H9 (cell line): ENCODE data around the gene MX2. TPM values are rescaled to one million over a fixed set of nuclear protein-coding genes. Genes with fewer than 3 reads are reported as not detected.

Source experiments
- DNase-seq: peaks from one replicate; pipeline ENCODE4 v3.0.0-alpha.2; 2017
- H2AFZ ChIP-seq: one replicate; pipeline ENCODE4 v1.6.1; 2013; ENCODE audit warnings: mild to moderate bottlenecking, low read length, control low read depth, moderate library complexity
- H2AK5ac ChIP-seq: 2 replicates; pipeline ENCODE4 v1.6.1; 2013; ENCODE audit warnings: low read length, control low read depth, mixed read lengths; ENCODE audit not compliant: insufficient read length
- H2BK120ac ChIP-seq: one replicate; pipeline ENCODE4 v1.6.1; 2013; ENCODE audit warnings: low read depth, mild to moderate bottlenecking, low read length, control low read depth, inconsistent platforms; ENCODE audit not compliant: poor library complexity, severe bottlenecking
- H2BK12ac ChIP-seq: 2 replicates; pipeline ENCODE4 v1.6.1; 2013; ENCODE audit warnings: low read length, control low read depth, mixed read lengths, low read depth; ENCODE audit not compliant: insufficient read length
- H2BK15ac ChIP-seq: 2 replicates; pipeline ENCODE4 v1.6.1; 2013; ENCODE audit warnings: low read depth, low read length, control low read depth
- H2BK20ac ChIP-seq: one replicate; pipeline ENCODE4 v1.6.1; 2013; ENCODE audit warnings: low read depth, mild to moderate bottlenecking, low read length, control low read depth, inconsistent platforms; ENCODE audit not compliant: poor library complexity, severe bottlenecking
- H2BK5ac ChIP-seq: 2 replicates; pipeline ENCODE4 v1.6.1; 2013; ENCODE audit warnings: low read length, control low read depth, mixed read lengths; ENCODE audit not compliant: insufficient read length
- H3K14ac ChIP-seq: 2 replicates; pipeline ENCODE4 v1.6.1; 2013; ENCODE audit warnings: low read length, control low read depth; ENCODE audit not compliant: insufficient read depth
- H3K18ac ChIP-seq: 2 replicates; pipeline ENCODE4 v1.6.1; 2013; ENCODE audit warnings: low read depth, mild to moderate bottlenecking, mixed read lengths, low read length, control low read depth; ENCODE audit not compliant: insufficient read length
- H3K23ac ChIP-seq: 2 replicates; pipeline ENCODE4 v1.6.1; 2013; ENCODE audit warnings: low read length, control low read depth, mixed read lengths, low read depth; ENCODE audit not compliant: insufficient read length
- H3K23me2 ChIP-seq: 2 replicates; pipeline ENCODE4 v1.6.1; 2013; ENCODE audit warnings: low read depth, mild to moderate bottlenecking, mixed read lengths, low read length, control low read depth; ENCODE audit not compliant: insufficient read length, poor library complexity, severe bottlenecking
- H3K27ac ChIP-seq: 2 replicates; pipeline ENCODE4 v1.5.1; 2013; ENCODE audit warnings: low read length, control low read depth, mixed read lengths, low read depth; ENCODE audit not compliant: insufficient read length
- H3K27me3 ChIP-seq: 2 replicates; pipeline ENCODE4 v1.6.1; 2013; ENCODE audit warnings: low read length, control low read depth, inconsistent platforms; ENCODE audit not compliant: insufficient read depth
- H3K4ac ChIP-seq: 2 replicates; pipeline ENCODE4 v1.6.1; 2013; ENCODE audit warnings: low read depth, mild to moderate bottlenecking, control low read depth, inconsistent platforms, low read length, moderate library complexity
- H3K4me1 ChIP-seq: 2 replicates; pipeline ENCODE4 v1.6.1; 2013; ENCODE audit warnings: low read length, control low read depth, inconsistent platforms; ENCODE audit not compliant: insufficient read depth
- H3K4me2 ChIP-seq: 2 replicates; pipeline ENCODE4 v1.6.1; 2013; ENCODE audit warnings: low read length, control low read depth, mixed read lengths; ENCODE audit not compliant: insufficient read length, insufficient read depth
- H3K56ac ChIP-seq: 2 replicates; pipeline ENCODE4 v1.6.1; 2013; ENCODE audit warnings: low read depth, mild to moderate bottlenecking, mixed read lengths, low read length, control low read depth; ENCODE audit not compliant: insufficient read length
- H3K79me1 ChIP-seq: 2 replicates; pipeline ENCODE4 v1.6.1; 2013; ENCODE audit warnings: low read depth, mild to moderate bottlenecking, moderate library complexity, low read length, control low read depth, inconsistent platforms; ENCODE audit not compliant: insufficient read depth, poor library complexity, severe bottlenecking
- H3K79me2 ChIP-seq: 2 replicates; pipeline ENCODE4 v1.6.1; 2013; ENCODE audit warnings: low read length, control low read depth, inconsistent platforms; ENCODE audit not compliant: insufficient read depth
- H3K9ac ChIP-seq: 2 replicates; pipeline ENCODE4 v1.6.1; 2013; ENCODE audit warnings: low read length, control low read depth, mixed read lengths; ENCODE audit not compliant: insufficient read length; ENCODE audit errors: extremely low read depth
- H3K9me3 ChIP-seq: one replicate; pipeline ENCODE4 v1.6.1; 2013; ENCODE audit warnings: low read depth, low read length, inconsistent platforms; ENCODE audit not compliant: control insufficient read depth
- H3T11ph ChIP-seq: one replicate; pipeline ENCODE4 v1.6.1; 2013; ENCODE audit warnings: mild to moderate bottlenecking, low read length, control low read depth, inconsistent platforms
- H4K20me1 ChIP-seq: one replicate; pipeline ENCODE4 v1.6.1; 2013; ENCODE audit not compliant: control insufficient read depth, insufficient read length, insufficient read depth
- H4K5ac ChIP-seq: 2 replicates; pipeline ENCODE4 v1.6.1; 2013; ENCODE audit warnings: low read depth, mild to moderate bottlenecking, mixed read lengths, low read length, control low read depth; ENCODE audit not compliant: insufficient read length
- H4K8ac ChIP-seq: replicated peaks from 2 replicates; pipeline ENCODE4 v1.6.1; 2013; ENCODE audit warnings: low read length, control low read depth, mixed read lengths, low read depth; ENCODE audit not compliant: insufficient read length
- H4K91ac ChIP-seq: 2 replicates; pipeline ENCODE4 v1.6.1; 2013; ENCODE audit warnings: low read depth, mild to moderate bottlenecking, moderate library complexity, mixed read lengths, low read length, control low read depth; ENCODE audit not compliant: insufficient read length
- H3K27ac Mint-ChIP-seq, 3 experiments: 2 replicates in 2 of 3; 3 replicates in 1 of 3; pipeline ENCODE4 v1.8.0; 2020 to 2021; ENCODE audit warnings: mixed read lengths in 3 of 3, mild to moderate bottlenecking in 1 of 3, moderate library complexity in 1 of 3
- H3K27me3 Mint-ChIP-seq: 2 replicates; pipeline ENCODE4 v1.8.0; 2021; ENCODE audit warnings: low read depth, mild to moderate bottlenecking, moderate library complexity, mixed read lengths
- H3K36me3 Mint-ChIP-seq, 3 experiments: 2 replicates in 2 of 3; 3 replicates in 1 of 3; pipeline ENCODE4 v1.8.0; 2020 to 2021; ENCODE audit warnings: low read depth in 3 of 3, mixed read lengths in 3 of 3; ENCODE audit not compliant: insufficient read depth in 1 of 3
- H3K4me1 Mint-ChIP-seq, 2 experiments: 2 replicates each; pipeline ENCODE4 v1.8.0; 2020; ENCODE audit warnings: mixed read lengths in 2 of 2
- H3K4me3 Mint-ChIP-seq, 2 experiments: 2 replicates in 1 of 2; 3 replicates in 1 of 2; pipeline ENCODE4 v1.8.0; 2020 to 2021; ENCODE audit warnings: mild to moderate bottlenecking in 2 of 2, mixed read lengths in 2 of 2, moderate library complexity in 1 of 2
- H3K9me3 Mint-ChIP-seq, 2 experiments: 2 replicates in 1 of 2; 3 replicates in 1 of 2; pipeline ENCODE4 v1.8.0; 2020; ENCODE audit warnings: mild to moderate bottlenecking in 2 of 2, mixed read lengths in 2 of 2, moderate library complexity in 1 of 2
- WGBS: extraction: QIAGEN DNeasy Blood & Tissue Kit; methylation state at CpG from one replicate; pipeline ENCODE4 v1.1.7; 2013; ENCODE audit warnings: missing lambda C conversion rate, low lambda C conversion rate, mixed read lengths; ENCODE audit not compliant: insufficient read length; ENCODE audit errors: extremely low coverage; 5-methylcytosine and 5-hydroxymethylcytosine counted together
- total RNA-seq: library from RNA; stranded (reverse); gene quantifications from 2 replicates; pipeline ENCODE4 v1.2.1, GENCODE V29; 2021
- TF ChIP-seq, protein P1 (sequence below): fragments of 200-600 bp; sonication (generic); conservative IDR thresholded peaks from 3 replicates; pipeline ENCODE4 v1.8.0; 2021; ENCODE audit warnings: antibody characterized with exemption, mild to moderate bottlenecking

MX2 gene
- total RNA-seq, 1 experiment from 2014 or later, result 1.8 TPM

GRCh38 chr21:41445465-41445862, 83.6 kb downstream of the MX2 start:
- no peak overlapping the region for H3K4me3 Mint-ChIP-seq
- Histone ChIP-seq H2AK5ac (no peak overlapping the region), H3K4ac (no peak overlapping the region), H3K79me1 (no peaks in the 10 kb centered on the region), H4K20me1 (no peaks in the 10 kb centered on the region), H2BK15ac (no peak overlapping the region), H3T11ph (no peak overlapping the region), H3K79me2 (no peaks in the 10 kb centered on the region), H2BK20ac (no peak overlapping the region), H3K9me3 (no peaks in the 10 kb centered on the region), H4K8ac (no peak overlapping the region), H3K27ac (no peak overlapping the region), H4K91ac (no peak overlapping the region), H3K9ac (no peak overlapping the region), H4K5ac (no peak overlapping the region), H3K56ac (no peak overlapping the region), H3K4me1 (no peaks in the 10 kb centered on the region), H3K23me2 (no peaks in the 10 kb centered on the region), H3K27me3 (no peaks in the 10 kb centered on the region), H3K14ac (no peak overlapping the region; the same call in 1 of the 2 replicates), H3K23ac (no peak overlapping the region), H2BK12ac (no peak overlapping the region), H3K4me2 (no peak overlapping the region), H3K18ac (no peak overlapping the region), H2BK120ac (no peak overlapping the region), H2BK5ac (no peak overlapping the region), H2AFZ (no peak overlapping the region)
- no CpG with 5 or more reads among the region's 7 CpGs for WGBS
- TF ChIP-seq, protein P1, sequence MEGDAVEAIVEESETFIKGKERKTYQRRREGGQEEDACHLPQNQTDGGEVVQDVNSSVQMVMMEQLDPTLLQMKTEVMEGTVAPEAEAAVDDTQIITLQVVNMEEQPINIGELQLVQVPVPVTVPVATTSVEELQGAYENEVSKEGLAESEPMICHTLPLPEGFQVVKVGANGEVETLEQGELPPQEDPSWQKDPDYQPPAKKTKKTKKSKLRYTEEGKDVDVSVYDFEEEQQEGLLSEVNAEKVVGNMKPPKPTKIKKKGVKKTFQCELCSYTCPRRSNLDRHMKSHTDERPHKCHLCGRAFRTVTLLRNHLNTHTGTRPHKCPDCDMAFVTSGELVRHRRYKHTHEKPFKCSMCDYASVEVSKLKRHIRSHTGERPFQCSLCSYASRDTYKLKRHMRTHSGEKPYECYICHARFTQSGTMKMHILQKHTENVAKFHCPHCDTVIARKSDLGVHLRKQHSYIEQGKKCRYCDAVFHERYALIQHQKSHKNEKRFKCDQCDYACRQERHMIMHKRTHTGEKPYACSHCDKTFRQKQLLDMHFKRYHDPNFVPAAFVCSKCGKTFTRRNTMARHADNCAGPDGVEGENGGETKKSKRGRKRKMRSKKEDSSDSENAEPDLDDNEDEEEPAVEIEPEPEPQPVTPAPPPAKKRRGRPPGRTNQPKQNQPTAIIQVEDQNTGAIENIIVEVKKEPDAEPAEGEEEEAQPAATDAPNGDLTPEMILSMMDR, result no peak
- peaks cover 0 to 11% (median 8%) of the 10 kb centered on the region in 3 experiments; a peak in 4 of 7 replicates for H3K36me3 Mint-ChIP-seq
- H3K4me1 Mint-ChIP-seq, result peaks cover 2 to 7% of the 10 kb centered on the region in 2 experiments; a peak in 2 of 4 replicates
- H3K9me3 Mint-ChIP-seq, result no peaks in the 10 kb centered on the region; a peak in 1 of 5 replicates
- no peaks in the 10 kb centered on the region; the same call in 1 of the 2 replicates for H3K27me3 Mint-ChIP-seq
- H3K27ac Mint-ChIP-seq, result no peak overlapping the region
- no peak for DNase-seq
